ENCODE results near the gene THSD7B.

The THSD7B gene

GRCh38 chr2:137157851-137158250, 392.5 kb downstream of the THSD7B start:
- DNase-seq (ENCODE audit: low spot score), result no peak

GRCh38 chr2:137161250-137161649, 395.9 kb downstream of the THSD7B start:
- no peak for DNase-seq (ENCODE audit: low spot score)

GRCh38 chr2:137165968-137166367, 400.6 kb downstream of the THSD7B start:
- no peak for DNase-seq (ENCODE audit: low spot score)

DNA sequence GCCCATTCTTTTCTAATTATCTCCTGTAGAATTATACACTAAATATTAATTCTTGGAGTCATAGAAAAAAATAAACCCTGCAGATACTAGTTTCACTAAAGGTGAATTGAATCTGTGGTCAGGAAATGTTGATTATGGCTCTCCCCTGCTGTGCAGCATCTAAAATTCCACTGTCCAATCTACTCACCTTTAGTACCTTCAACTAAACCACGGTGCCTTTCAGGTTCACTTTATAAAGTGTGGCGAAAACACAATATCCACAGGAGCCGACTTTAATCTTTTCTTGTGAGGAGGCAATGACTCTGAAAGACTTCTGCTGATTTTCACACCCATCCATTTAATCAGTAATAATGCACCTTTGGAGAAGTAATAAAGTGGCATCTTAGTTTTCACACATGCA, 402.3 kb downstream of the THSD7B start:
- no peak for DNase-seq (ENCODE audit: low spot score)

DNA sequence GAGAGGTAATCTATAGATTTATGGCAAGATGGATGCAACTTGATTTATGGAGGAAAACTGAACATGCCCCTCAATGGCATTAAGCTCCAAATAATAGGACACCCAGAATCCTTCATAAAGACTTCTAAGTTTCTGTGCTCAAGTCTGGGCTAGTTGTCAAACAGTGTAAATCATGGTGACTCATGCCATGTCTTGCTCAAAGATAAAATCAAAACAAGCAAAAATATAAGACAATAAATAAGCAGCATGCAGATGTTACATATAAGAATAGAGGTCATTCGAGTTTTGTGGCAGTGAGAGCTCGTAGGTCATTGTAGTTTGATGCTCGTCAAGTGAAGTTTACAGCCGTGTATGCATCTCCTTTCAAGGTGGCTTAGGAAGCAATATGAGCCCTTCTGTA, 403.2 kb downstream of the THSD7B start:
- DNase-seq (ENCODE audit: low spot score), result no peak

GRCh38 chr2:137172162-137172561, 406.8 kb downstream of the THSD7B start:
- no peak for DNase-seq (ENCODE audit: low spot score)

GRCh38 chr2:137173463-137173862, 408.1 kb downstream of the THSD7B start:
- no peak for DNase-seq (ENCODE audit: low spot score)

- DNase-seq (ENCODE audit: low spot score), result no peak
Measured at GRCh38 chr2:137175246-137175645, 409.9 kb downstream of the THSD7B start.

DNA sequence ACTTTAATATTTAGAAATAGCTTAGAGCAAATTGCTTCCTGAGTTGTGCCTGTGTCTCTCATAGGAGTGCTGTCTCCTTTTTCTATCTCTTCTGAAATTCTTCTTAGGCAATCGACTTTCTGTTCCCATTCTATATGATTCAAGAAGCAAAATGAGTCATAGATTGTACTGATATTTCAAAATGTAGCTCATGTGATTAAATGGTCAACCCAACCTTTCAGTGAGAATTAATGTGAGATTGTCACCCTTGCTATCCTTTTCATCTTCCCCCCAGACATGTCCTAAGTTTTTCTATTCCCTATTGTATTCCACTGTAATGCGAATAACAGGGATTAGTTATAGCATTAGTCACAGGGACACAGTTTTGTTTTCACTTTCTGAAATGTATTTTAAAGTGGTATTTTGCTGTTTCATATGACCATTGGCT, 413.6 kb downstream of the THSD7B start:
- no peak for DNase-seq (ENCODE audit: low spot score)

DNA sequence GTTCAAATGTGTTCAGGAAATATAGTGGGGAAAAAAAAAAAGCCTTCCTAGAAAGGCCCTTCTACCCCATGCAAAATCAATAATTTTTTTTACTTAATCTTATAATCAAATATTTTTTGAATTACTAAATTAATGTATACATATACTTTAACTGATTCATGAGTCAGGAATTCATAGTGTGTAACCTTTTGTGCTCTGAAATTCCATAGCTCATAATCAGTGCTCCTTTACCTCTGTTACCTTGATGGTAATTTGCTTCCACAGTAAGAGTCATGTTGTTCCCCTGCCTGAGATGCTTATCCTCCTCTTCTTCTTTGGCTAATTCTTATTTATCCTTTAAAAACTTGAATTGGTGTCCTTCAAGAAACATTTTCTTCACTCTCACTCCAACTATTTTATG, 414.2 kb downstream of the THSD7B start:
- DNase-seq (ENCODE audit: low spot score), result no peak

GRCh38 chr2:137180012-137180411, 414.7 kb downstream of the THSD7B start:
- no peak for DNase-seq (ENCODE audit: low spot score)

DNA sequence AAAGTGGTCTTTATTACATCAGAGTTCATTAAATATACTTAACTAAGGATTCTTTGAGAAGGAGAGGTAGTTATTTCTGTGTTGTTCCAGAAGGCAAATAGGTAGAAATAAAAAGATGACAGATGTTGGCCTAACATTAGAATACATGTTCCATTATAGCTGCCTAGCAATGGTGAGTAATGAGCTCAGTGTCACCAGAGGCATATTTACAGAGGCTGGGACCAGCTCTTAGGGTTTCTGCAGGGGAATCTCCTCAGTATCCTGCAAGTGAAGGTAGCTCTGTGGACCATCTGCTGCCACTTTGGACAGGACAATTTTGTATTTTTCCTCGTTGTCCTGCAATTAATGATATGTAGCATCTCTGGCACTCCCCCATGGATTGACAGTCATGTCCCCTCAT, 416.0 kb downstream of the THSD7B start:
- DNase-seq (ENCODE audit: low spot score), result no peak

DNA sequence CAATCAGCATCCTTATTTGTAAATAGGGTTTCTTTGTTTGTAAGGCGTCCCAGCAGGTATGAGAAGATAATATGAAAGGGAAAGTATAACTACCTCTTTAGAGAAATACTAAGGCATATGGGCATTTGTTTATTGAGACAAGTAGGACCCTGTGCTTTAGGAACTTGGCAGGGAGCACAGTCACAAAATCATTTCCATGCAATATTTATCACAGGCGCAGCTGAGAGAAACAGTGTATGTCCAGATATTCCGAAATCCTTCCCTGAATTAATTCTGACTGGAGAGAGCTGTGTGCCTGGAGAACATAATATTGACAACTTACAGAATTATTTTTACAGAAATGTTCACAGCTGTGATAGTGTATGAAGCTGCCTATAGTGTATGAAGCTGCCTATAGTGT, 416.7 kb downstream of the THSD7B start:
- no peak for DNase-seq (ENCODE audit: low spot score)

DNA sequence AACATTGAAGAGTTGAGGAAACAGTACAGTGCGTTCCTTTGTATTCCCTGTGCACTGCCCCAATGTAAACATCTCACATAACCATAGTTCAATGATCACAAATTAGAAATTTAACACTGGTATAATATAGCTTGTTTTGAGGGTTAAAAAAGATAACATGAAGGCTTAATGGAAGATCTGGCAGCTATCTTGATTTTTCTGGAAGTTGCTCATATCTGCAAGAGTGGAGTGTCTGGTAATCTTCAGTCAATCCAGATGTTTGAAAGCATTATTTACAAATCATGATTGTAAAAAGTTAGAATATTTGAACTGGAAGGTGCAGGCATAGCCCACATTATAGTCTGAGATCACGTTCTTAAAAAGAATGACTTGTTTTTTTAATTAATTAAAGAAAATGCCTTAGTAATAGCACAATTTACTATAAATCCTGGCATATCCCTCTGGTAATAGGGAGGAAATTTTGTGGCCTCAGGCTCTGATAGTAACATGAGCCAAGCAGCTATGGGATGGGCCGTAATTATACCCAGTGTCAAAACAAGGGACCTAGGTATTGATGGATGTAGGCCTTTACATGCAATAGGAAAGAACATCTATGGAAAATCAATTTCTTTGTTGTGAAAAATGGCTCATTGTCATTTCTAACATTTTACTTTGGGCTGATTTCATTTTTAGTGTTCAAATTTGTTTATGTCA, 418.0 kb downstream of the THSD7B start:
- DNase-seq (ENCODE audit: low spot score), result no peak

GRCh38 chr2:137185378-137186078, 420.2 kb downstream of the THSD7B start:
- no peak for DNase-seq (ENCODE audit: low spot score)

GRCh38 chr2:137187216-137187615, 421.9 kb downstream of the THSD7B start:
- DNase-seq (ENCODE audit: low spot score), result no peak

DNA sequence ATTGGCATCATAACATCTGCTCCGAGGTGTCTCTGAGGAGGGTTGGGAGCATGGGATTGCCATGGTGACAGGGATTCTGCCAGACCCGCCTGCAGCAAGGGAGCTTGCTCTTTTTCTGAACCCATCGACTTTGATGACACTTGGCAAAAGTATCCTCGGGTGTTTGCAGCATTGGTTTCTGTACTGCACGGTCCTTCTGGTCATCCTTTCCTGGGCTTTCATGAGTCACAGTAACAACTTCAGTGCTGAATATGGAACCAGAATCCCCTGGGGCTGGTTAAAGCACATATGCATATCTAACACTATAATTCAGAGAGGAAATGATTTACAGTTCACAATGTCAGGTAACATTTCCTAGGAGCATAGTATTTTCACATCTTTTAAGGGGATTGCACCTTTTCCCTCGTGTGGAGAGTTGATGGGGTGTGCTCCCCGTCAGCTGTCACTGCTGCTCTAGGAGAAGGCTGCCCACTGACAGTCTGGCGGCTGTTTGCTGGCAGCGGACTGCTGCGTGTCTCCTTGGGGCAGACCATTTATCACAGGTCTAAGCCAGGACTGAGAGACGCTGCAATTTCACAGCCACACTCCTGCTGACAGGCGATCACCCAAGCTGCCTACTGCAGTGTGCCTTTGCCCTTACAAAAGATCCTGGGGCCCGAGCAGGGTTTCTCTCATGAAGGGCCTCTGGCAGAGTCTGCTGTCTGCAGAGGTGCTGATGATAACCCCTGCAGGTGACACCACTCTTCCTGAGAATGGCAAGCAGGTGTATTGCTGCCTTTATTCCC, 425.3 kb downstream of the THSD7B start:
- DNase-seq (ENCODE audit: low spot score), result no peak

- DNase-seq (ENCODE audit: low spot score), result no peak
Measured at GRCh38 chr2:137192366-137193310, 427.3 kb downstream of the THSD7B start.

- no peak for DNase-seq (ENCODE audit: low spot score)
Measured at GRCh38 chr2:137193401-137193800, 428.1 kb downstream of the THSD7B start.

- DNase-seq (ENCODE audit: low spot score), result no peak
Measured at GRCh38 chr2:137194111-137194510, 428.8 kb downstream of the THSD7B start.

DNA sequence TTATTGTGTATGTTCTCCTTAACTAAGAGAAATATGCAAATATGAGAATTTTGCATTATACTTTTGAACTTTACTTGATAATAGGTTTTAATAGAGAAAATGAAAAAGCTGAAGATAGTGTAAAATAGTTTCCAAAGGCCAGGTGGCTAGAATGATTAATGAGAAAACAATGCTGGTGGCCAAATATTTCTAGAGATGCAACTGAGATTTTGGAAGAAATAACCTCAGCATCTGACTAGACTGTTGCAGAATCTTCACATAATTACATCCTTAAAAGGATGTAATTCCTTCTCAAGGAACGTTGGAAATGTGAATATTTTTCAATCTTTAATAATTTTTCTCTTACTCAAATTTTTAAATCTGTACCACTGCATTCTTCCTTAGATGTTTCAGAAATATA, 434.4 kb downstream of the THSD7B start:
- no peak for DNase-seq (ENCODE audit: low spot score)

GRCh38 chr2:137202318-137202717, 437.0 kb downstream of the THSD7B start:
- DNase-seq (ENCODE audit: low spot score), result no peak
